WTC11 (cell line): ENCODE data around the gene ACSL1. TPM values are rescaled to one million over a fixed set of nuclear protein-coding genes. Genes with fewer than 3 reads are reported as not detected.
"Not testable (repeated sequence)": the region's sequence is repeated elsewhere in the genome, so short reads cannot be mapped to it uniquely, and the experiment has no call there.

Experiments
- ATAC-seq: fragments of 200-7000 bp; cut with Tn5 transposase; 2 replicates; pipeline ENCODE4 v1.10.0; 2021; ENCODE audit warnings: mild to moderate bottlenecking, moderate library complexity
- CTCF ChIA-PET: fragments of 300-600 bp; sonication (Branson Sonifier 250); formaldehyde crosslinking; loops from one replicate; lab custom pipeline; 2021; ENCODE audit warnings: antibody characterized with exemption; lab: Charles Lee
- POLR2A ChIA-PET: fragments of 350-600 bp; sonication (Branson Sonifier 250); formaldehyde crosslinking; loops from one replicate; lab custom pipeline; 2021; ENCODE audit warnings: antibody characterized with exemption; lab: Charles Lee
- DNase-seq: peaks from one replicate; pipeline ENCODE4 v3.0.0; 2021; ENCODE audit warnings: low spot score
- H3K27ac Mint-ChIP-seq: 2 replicates; pipeline ENCODE4 v1.8.0; 2021; ENCODE audit warnings: mixed read lengths
- H3K27me3 Mint-ChIP-seq: 2 replicates; pipeline ENCODE4 v1.8.0; 2021; ENCODE audit warnings: low read depth, mild to moderate bottlenecking, moderate library complexity, mixed read lengths
- H3K36me3 Mint-ChIP-seq: 2 replicates; pipeline ENCODE4 v1.8.0; 2021; ENCODE audit warnings: mixed read lengths
- H3K4me1 Mint-ChIP-seq: 2 replicates; pipeline ENCODE4 v1.8.0; 2022; ENCODE audit warnings: mixed read lengths
- H3K4me3 Mint-ChIP-seq: 2 replicates; pipeline ENCODE4 v1.8.0; 2021; ENCODE audit warnings: mild to moderate bottlenecking, moderate library complexity, mixed read lengths
- H3K9me3 Mint-ChIP-seq: 2 replicates; pipeline ENCODE4 v1.8.0; 2021; ENCODE audit warnings: mixed read lengths
- CBFB ChIP-seq: sonication (generic); formaldehyde crosslinking; IDR thresholded peaks from 2 replicates; pipeline ENCODE4 v1.8.1; 2022; ENCODE audit warnings: mild to moderate bottlenecking, low read depth, missing genetic modification reagents
- CREB1 ChIP-seq: sonication (generic); formaldehyde crosslinking; IDR thresholded peaks from 2 replicates; pipeline ENCODE4 v1.8.0; 2023; ENCODE audit warnings: mild to moderate bottlenecking, missing genetic modification reagents
- FOXJ3 ChIP-seq: sonication (generic); formaldehyde crosslinking; IDR thresholded peaks from 2 replicates; pipeline ENCODE4 v1.9.0; 2021; ENCODE audit warnings: missing genetic modification reagents, mild to moderate bottlenecking, borderline replicate concordance
- GTF2I ChIP-seq: fragments of 250-450 bp; sonication (Bioruptor Pico); conservative IDR thresholded peaks from 2 replicates; pipeline ENCODE4 v1.4.0; 2021; ENCODE audit warnings: mild to moderate bottlenecking
- OVOL2 ChIP-seq: fragments of 250-450 bp; sonication (Bioruptor Pico); IDR thresholded peaks from 2 replicates; pipeline ENCODE4 v1.9.0; 2021; ENCODE audit warnings: mild to moderate bottlenecking, borderline replicate concordance
- ZNF416 ChIP-seq: fragments of 250-450 bp; sonication (Bioruptor Pico); IDR thresholded peaks from 2 replicates; pipeline ENCODE4 v1.9.0; 2021; ENCODE audit warnings: mild to moderate bottlenecking, inconsistent platforms
- total RNA-seq: library from RNA; stranded (reverse); gene quantifications from 3 replicates; pipeline ENCODE4 v1.2.3, GENCODE V29; 2021
- TF ChIP-seq, protein P1 (sequence below): sonication (generic); formaldehyde crosslinking; conservative IDR thresholded peaks from 2 replicates; pipeline ENCODE4 v1.8.1; 2022; ENCODE audit warnings: mild to moderate bottlenecking, missing genetic modification reagents
- TF ChIP-seq, protein P2 (sequence below): fragments of 250-450 bp; sonication (Bioruptor Pico); IDR thresholded peaks from 2 replicates; pipeline ENCODE4 v1.9.0; 2021; ENCODE audit warnings: moderate library complexity, mild to moderate bottlenecking, inconsistent platforms, borderline replicate concordance
- TF ChIP-seq, protein P3 (sequence below): fragments of 200-600 bp; IDR thresholded peaks from 2 replicates; pipeline ENCODE4 v1.8.0; 2022; ENCODE audit warnings: antibody characterized with exemption
- TF ChIP-seq, protein P4 (sequence below): sonication (generic); formaldehyde crosslinking; IDR thresholded peaks from 2 replicates; pipeline ENCODE4 v1.8.0; 2023; ENCODE audit warnings: missing genetic modification reagents
- TF ChIP-seq, protein P5 (sequence below): sonication (generic); formaldehyde crosslinking; IDR thresholded peaks from 2 replicates; pipeline ENCODE4 v1.8.1; 2022; ENCODE audit warnings: low read depth, missing genetic modification reagents, borderline replicate concordance
- TF ChIP-seq, protein P6 (sequence below): sonication (generic); formaldehyde crosslinking; IDR thresholded peaks from 2 replicates; pipeline ENCODE4 v1.8.1; 2023; ENCODE audit warnings: mild to moderate bottlenecking, missing genetic modification reagents, moderate library complexity
- TF ChIP-seq, protein P7 (sequence below): sonication (generic); formaldehyde crosslinking; IDR thresholded peaks from 2 replicates; pipeline ENCODE4 v1.8.1; 2023; ENCODE audit warnings: mild to moderate bottlenecking, moderate library complexity, missing genetic modification reagents
- TF ChIP-seq, protein P8 (sequence below): sonication (generic); formaldehyde crosslinking; IDR thresholded peaks from 2 replicates; pipeline ENCODE4 v1.8.0; 2022; ENCODE audit warnings: mild to moderate bottlenecking, missing genetic modification reagents
- TF ChIP-seq, protein P9 (sequence below): sonication (generic); formaldehyde crosslinking; IDR thresholded peaks from 2 replicates; pipeline ENCODE4 v1.8.0; 2023; ENCODE audit warnings: mild to moderate bottlenecking, missing genetic modification reagents

Gene ACSL1
- total RNA-seq, 1 experiment from 2014 or later, result 6.6 TPM

DNA sequence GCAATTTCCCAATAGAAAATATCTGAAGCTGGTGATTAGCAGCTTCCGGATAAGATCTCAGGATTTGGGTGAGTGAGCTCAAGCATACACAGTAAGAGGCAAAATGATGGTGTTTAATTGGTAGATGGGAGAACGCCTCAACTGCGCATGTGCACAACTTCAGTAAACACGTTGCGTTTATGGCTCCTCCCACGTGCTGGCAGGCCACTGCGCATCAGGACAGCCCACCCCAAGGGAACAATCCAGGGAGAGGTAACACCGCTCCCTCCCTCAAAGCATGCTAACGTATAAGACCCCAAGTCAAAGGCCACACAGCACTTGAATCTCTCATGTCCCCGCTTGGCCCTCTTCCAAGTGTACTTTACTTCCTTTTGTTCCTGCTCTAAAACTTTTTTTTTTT lies 81.5 kb downstream of the ACSL1 start (continued):
- TF ChIP-seq, protein P1, sequence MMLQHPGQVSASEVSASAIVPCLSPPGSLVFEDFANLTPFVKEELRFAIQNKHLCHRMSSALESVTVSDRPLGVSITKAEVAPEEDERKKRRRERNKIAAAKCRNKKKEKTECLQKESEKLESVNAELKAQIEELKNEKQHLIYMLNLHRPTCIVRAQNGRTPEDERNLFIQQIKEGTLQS (CRISPR knock-in tag), result no peak
- no peak for TF ChIP-seq GTF2I (CRISPR knock-in tag)
- TF ChIP-seq, all 79 proteins: peak for 0

DNA sequence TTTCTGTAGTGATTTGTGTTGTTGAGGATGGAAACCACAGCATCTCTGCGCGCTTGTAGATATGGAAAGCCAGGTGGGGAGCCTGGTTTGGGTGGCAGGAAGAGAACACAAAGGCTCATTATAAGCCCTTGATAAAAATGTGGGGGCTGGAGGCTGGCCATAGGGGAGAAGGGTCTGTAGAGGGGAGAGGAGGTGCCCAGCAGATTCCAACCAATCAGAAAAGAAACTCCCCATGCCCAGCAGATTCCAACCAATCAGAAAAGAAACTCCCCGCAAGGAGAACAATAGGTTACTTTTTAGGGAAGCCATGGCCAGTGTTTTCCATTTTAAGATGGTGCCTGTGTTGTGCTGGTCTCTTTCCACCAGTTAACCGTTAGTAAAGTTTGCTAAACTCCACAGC lies 82.1 kb downstream of the ACSL1 start:
- ChIA-PET POLR2A (no interaction called here), CTCF (interaction anchor here (0.6 to 1.0 kb wide), 2 partner anchors 11 to 240 kb away, joined by 3 read pairs; no protein-coding TSS in a partner anchor)
- Mint-ChIP-seq H3K36me3 (peaks cover 35% of the 10 kb centered on the region), H3K4me1 (peaks cover 29% of the 10 kb centered on the region), H3K9me3 (peaks cover 31% of the 10 kb centered on the region), H3K27ac (no peak overlapping the region), H3K4me3 (no peak overlapping the region), H3K27me3 (peaks cover 16% of the 10 kb centered on the region)
- ATAC-seq, result no peak
- TF ChIP-seq OVOL2 (no peak), CBFB (CRISPR knock-in tag) (no peak), FOXJ3 (CRISPR knock-in tag) (no peak), CREB1 (CRISPR knock-in tag) (no peak), ZNF416 (CRISPR knock-in tag) (no peak)
- TF ChIP-seq, protein P2, sequence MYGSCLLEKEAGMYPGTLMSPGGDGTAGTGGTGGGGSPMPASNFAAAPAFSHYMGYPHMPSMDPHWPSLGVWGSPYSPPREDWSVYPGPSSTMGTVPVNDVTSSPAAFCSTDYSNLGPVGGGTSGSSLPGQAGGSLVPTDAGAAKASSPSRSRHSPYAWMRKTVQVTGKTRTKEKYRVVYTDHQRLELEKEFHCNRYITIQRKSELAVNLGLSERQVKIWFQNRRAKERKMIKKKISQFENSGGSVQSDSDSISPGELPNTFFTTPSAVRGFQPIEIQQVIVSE, result no peak
- TF ChIP-seq, protein P3, sequence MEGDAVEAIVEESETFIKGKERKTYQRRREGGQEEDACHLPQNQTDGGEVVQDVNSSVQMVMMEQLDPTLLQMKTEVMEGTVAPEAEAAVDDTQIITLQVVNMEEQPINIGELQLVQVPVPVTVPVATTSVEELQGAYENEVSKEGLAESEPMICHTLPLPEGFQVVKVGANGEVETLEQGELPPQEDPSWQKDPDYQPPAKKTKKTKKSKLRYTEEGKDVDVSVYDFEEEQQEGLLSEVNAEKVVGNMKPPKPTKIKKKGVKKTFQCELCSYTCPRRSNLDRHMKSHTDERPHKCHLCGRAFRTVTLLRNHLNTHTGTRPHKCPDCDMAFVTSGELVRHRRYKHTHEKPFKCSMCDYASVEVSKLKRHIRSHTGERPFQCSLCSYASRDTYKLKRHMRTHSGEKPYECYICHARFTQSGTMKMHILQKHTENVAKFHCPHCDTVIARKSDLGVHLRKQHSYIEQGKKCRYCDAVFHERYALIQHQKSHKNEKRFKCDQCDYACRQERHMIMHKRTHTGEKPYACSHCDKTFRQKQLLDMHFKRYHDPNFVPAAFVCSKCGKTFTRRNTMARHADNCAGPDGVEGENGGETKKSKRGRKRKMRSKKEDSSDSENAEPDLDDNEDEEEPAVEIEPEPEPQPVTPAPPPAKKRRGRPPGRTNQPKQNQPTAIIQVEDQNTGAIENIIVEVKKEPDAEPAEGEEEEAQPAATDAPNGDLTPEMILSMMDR, result no peak
- TF ChIP-seq, protein P4, sequence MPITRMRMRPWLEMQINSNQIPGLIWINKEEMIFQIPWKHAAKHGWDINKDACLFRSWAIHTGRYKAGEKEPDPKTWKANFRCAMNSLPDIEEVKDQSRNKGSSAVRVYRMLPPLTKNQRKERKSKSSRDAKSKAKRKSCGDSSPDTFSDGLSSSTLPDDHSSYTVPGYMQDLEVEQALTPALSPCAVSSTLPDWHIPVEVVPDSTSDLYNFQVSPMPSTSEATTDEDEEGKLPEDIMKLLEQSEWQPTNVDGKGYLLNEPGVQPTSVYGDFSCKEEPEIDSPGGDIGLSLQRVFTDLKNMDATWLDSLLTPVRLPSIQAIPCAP, result no peak
- TF ChIP-seq, protein P5, sequence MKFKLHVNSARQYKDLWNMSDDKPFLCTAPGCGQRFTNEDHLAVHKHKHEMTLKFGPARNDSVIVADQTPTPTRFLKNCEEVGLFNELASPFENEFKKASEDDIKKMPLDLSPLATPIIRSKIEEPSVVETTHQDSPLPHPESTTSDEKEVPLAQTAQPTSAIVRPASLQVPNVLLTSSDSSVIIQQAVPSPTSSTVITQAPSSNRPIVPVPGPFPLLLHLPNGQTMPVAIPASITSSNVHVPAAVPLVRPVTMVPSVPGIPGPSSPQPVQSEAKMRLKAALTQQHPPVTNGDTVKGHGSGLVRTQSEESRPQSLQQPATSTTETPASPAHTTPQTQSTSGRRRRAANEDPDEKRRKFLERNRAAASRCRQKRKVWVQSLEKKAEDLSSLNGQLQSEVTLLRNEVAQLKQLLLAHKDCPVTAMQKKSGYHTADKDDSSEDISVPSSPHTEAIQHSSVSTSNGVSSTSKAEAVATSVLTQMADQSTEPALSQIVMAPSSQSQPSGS (CRISPR knock-in tag), result no peak
- TF ChIP-seq, protein P6, sequence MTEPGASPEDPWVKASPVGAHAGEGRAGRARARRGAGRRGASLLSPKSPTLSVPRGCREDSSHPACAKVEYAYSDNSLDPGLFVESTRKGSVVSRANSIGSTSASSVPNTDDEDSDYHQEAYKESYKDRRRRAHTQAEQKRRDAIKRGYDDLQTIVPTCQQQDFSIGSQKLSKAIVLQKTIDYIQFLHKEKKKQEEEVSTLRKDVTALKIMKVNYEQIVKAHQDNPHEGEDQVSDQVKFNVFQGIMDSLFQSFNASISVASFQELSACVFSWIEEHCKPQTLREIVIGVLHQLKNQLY (CRISPR knock-in tag), result no peak
- TF ChIP-seq, protein P7, sequence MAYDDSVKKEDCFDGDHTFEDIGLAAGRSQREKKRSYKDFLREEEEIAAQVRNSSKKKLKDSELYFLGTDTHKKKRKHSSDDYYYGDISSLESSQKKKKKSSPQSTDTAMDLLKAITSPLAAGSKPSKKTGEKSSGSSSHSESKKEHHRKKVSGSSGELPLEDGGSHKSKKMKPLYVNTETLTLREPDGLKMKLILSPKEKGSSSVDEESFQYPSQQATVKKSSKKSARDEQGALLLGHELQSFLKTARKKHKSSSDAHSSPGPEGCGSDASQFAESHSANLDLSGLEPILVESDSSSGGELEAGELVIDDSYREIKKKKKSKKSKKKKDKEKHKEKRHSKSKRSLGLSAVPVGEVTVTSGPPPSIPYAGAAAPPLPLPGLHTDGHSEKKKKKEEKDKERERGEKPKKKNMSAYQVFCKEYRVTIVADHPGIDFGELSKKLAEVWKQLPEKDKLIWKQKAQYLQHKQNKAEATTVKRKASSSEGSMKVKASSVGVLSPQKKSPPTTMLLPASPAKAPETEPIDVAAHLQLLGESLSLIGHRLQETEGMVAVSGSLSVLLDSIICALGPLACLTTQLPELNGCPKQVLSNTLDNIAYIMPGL (CRISPR knock-in tag), result no peak
- TF ChIP-seq, protein P8, sequence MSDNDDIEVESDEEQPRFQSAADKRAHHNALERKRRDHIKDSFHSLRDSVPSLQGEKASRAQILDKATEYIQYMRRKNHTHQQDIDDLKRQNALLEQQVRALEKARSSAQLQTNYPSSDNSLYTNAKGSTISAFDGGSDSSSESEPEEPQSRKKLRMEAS (CRISPR knock-in tag), result no peak
- TF ChIP-seq, protein P9, sequence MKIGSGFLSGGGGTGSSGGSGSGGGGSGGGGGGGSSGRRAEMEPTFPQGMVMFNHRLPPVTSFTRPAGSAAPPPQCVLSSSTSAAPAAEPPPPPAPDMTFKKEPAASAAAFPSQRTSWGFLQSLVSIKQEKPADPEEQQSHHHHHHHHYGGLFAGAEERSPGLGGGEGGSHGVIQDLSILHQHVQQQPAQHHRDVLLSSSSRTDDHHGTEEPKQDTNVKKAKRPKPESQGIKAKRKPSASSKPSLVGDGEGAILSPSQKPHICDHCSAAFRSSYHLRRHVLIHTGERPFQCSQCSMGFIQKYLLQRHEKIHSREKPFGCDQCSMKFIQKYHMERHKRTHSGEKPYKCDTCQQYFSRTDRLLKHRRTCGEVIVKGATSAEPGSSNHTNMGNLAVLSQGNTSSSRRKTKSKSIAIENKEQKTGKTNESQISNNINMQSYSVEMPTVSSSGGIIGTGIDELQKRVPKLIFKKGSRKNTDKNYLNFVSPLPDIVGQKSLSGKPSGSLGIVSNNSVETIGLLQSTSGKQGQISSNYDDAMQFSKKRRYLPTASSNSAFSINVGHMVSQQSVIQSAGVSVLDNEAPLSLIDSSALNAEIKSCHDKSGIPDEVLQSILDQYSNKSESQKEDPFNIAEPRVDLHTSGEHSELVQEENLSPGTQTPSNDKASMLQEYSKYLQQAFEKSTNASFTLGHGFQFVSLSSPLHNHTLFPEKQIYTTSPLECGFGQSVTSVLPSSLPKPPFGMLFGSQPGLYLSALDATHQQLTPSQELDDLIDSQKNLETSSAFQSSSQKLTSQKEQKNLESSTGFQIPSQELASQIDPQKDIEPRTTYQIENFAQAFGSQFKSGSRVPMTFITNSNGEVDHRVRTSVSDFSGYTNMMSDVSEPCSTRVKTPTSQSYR (CRISPR knock-in tag), result no peak
- no peak for DNase-seq

DNA sequence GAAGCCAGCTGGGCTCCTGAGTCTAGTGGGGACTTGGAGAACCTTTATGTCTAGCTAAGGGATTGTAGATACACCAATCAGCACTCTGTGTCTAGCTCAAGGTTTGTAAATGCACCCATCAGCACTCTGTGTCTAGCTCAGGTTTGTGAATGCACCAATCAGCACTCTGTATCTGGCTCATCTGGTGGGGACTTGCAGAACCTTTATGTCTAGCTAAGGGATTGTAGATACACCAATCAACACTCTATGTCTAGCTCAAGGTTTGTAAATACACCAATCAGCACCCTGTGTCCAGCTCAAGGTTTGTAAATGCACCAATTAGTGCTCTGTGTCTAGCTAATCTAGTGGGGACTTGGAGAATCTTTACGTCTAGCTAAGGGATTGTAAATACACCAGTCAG lies 84.1 kb downstream of the ACSL1 start:
- Mint-ChIP-seq H3K4me1 (peaks cover 11% of the 10 kb centered on the region), H3K27me3 (peaks cover 24% of the 10 kb centered on the region), H3K36me3 (peaks cover 35% of the 10 kb centered on the region), H3K9me3 (peaks cover 35% of the 10 kb centered on the region)
- ATAC-seq, DNase-seq, H3K27ac Mint-ChIP-seq, H3K4me3 Mint-ChIP-seq, POLR2A ChIA-PET: not testable (repeated sequence)
- CTCF ChIA-PET, result interaction anchor here (0.6 to 1.5 kb wide), 3 partner anchors 264 to 478 kb away, joined by 3 read pairs; no protein-coding TSS in a partner anchor
